ENCODE results near the gene SPTLC3. TPM values are rescaled to one million over a fixed set of nuclear protein-coding genes. Genes with fewer than 3 reads are reported as not detected.

SPTLC3 gene
- total RNA-seq, 4 donors from 2014 or later: 9.2 to 17.1 (median 13.9) TPM

- WGBS, 2 donors: 33% methylated on average over 14 of the region's 14 CpGs
- Histone ChIP-seq H3K27me3 (no peaks in the 10 kb centered on the region), H3K9me3 (no peaks in the 10 kb centered on the region), H3K4me1 (peaks cover 0 to 7% (median 2%) of the 10 kb centered on the region in 4 donors), H3K36me3 (no peaks in the 10 kb centered on the region), H3K4me3 (no peak overlapping the region), H3K27ac (no peak overlapping the region)
- TF ChIP-seq CTCF (IDR thresholded peaks at IDR 0.05) (peak; percentile 56 to 72 (median 66)), POLR2A (IDR thresholded peaks at IDR 0.05) (no peak)
- DNase-seq (ENCODE audit: low spot score in 2 of 2): no peak
These were observed 97.2 kb downstream of the SPTLC3 start for GRCh38 chr20:13105864-13106457.

DNA sequence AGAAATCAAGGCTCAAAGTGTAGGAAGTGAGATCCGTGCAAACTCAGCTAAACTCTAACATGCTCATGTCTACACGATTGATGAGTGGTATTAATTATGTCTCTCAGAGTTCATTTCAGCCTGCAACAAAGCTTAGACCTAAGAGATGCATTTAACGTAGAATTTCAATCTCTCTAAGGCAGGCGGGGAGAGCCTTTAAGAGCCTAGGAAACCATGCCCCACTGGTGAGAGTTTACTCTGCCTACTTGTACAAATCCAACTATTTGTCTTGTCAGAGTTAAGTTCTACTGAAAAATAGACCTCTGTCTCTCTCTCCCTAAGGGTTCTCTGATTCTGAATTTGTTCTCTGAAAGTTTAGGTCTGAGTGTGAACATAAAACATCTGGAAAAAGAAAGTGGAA lies 100.9 kb downstream of the SPTLC3 start:
- DNase-seq (ENCODE audit: low spot score in 2 of 2): no peak

GRCh38 chr20:13110796-13111195 lies 102.0 kb downstream of the SPTLC3 start:
- no peak overlapping the region for H3K27ac ChIP-seq
- no peak overlapping the region for H3K4me3 ChIP-seq
- peaks cover 0 to under 1% (median 0%) of the 10 kb centered on the region in 4 donors for H3K4me1 ChIP-seq
- no peaks in the 10 kb centered on the region for H3K9me3 ChIP-seq
- DNase-seq (ENCODE audit: low spot score in 2 of 2): no peak
- no peaks in the 10 kb centered on the region for H3K36me3 ChIP-seq
- TF ChIP-seq POLR2A (IDR thresholded peaks at IDR 0.05): no peak
- TF ChIP-seq EP300 (IDR thresholded peaks at IDR 0.05): no peak
- TF ChIP-seq CTCF (IDR thresholded peaks at IDR 0.05): no peak
- 73 to 77% methylated on average over 2 of the region's 2 CpGs for WGBS, 2 donors
- H3K27me3 ChIP-seq: no peaks in the 10 kb centered on the region

More for the DNA sequence above, 100.9 kb downstream of the SPTLC3 start:
- no peak overlapping the region for H3K27ac ChIP-seq
- peaks cover 0 to 7% (median 0%) of the 10 kb centered on the region in 4 donors for H3K4me1 ChIP-seq
- TF ChIP-seq POLR2A (IDR thresholded peaks at IDR 0.05) (no peak), CTCF (IDR thresholded peaks at IDR 0.05) (no peak), EP300 (IDR thresholded peaks at IDR 0.05) (no peak)
- WGBS, 2 donors: 68 to 72% methylated on average over 4 of the region's 4 CpGs
- no peaks in the 10 kb centered on the region for H3K9me3 ChIP-seq
- no peaks in the 10 kb centered on the region for H3K36me3 ChIP-seq
- H3K4me3 ChIP-seq: no peak overlapping the region
- H3K27me3 ChIP-seq: no peaks in the 10 kb centered on the region

DNA sequence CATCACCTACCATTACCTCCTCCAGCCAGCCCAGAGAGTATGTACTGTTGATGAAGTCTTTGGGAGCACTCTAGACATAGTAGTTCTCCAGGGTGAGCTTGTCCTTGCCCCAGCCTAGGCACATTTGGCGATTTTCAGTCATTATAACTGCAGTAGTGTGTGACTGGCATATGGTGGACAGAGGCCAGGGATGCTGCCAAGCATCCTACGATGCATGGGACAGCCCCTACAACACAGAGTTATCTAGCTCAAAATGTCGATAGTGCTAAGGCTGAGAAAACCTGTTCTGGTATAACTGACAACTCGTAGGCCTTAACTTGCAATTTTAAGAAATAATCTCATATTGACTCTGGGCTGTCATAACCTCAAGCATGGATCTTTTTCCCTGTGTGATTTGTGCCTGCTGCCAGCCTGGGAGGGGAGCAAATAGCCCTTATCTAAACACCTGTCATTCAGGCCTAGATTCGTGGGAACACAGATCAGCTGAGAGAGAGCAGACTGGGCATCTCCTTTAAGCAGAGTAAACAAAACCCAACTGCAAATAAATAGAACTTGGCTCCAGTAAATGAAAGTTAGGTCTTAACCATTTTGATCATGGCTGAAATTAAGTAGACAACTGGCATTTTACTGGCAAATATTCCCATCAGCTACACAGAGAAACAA lies 102.6 kb downstream of the SPTLC3 start:
- DNase-seq (ENCODE audit: low spot score in 2 of 2): no peak
- WGBS, 2 donors: 84 to 86% methylated on average over 5 of the region's 5 CpGs
- Histone ChIP-seq H3K36me3 (no peaks in the 10 kb centered on the region), H3K4me1 (no peaks in the 10 kb centered on the region), H3K27ac (no peak overlapping the region), H3K4me3 (no peak overlapping the region), H3K27me3 (no peaks in the 10 kb centered on the region), H3K9me3 (no peaks in the 10 kb centered on the region)
- TF ChIP-seq POLR2A (IDR thresholded peaks at IDR 0.05): no peak
- no peak for TF ChIP-seq EP300 (IDR thresholded peaks at IDR 0.05)
- no peak for TF ChIP-seq CTCF (IDR thresholded peaks at IDR 0.05)

DNA sequence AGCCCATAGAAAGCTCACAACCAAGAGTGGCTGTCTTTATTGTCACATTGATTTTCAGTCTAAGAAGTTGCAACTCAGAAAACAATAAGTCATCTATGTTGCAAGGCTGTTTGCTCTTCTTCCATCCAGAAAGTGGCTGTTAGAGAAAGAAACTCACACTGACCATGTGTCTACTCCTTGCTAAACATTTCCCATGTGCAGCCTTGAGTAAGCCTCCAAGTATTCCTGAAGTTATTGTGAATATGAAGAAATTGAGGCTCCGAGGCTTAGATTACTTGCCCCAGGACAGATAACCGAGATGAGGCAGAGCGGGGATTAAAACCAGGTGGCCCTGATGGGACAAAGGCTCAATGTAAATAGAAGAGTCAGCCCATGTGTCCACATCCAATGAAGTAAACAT lies 105.0 kb downstream of the SPTLC3 start:
- 96 to 98% methylated on average over 3 of the region's 3 CpGs for WGBS, 2 donors
- Histone ChIP-seq H3K27ac (no peak overlapping the region), H3K27me3 (no peaks in the 10 kb centered on the region), H3K36me3 (no peaks in the 10 kb centered on the region), H3K4me3 (no peak overlapping the region), H3K4me1 (no peaks in the 10 kb centered on the region), H3K9me3 (no peaks in the 10 kb centered on the region)
- no peak for TF ChIP-seq EP300 (IDR thresholded peaks at IDR 0.05)
- no peak for TF ChIP-seq POLR2A (IDR thresholded peaks at IDR 0.05)
- TF ChIP-seq CTCF (IDR thresholded peaks at IDR 0.05): no peak
- DNase-seq (ENCODE audit: low spot score in 2 of 2): no peak

Data from tibial nerve (tissue), 4 donors.